RPMI8226 (cell line): Measurements from ENCODE around the gene ANKRD22.
"Not testable (repeated sequence)": the region's sequence is repeated elsewhere in the genome, so short reads cannot be mapped to it uniquely, and the experiment has no call there.

Source experiments
- DNase-seq: peaks from one replicate; pipeline ENCODE4 v3.0.0-alpha.2; 2015

ANKRD22 gene

DNA sequence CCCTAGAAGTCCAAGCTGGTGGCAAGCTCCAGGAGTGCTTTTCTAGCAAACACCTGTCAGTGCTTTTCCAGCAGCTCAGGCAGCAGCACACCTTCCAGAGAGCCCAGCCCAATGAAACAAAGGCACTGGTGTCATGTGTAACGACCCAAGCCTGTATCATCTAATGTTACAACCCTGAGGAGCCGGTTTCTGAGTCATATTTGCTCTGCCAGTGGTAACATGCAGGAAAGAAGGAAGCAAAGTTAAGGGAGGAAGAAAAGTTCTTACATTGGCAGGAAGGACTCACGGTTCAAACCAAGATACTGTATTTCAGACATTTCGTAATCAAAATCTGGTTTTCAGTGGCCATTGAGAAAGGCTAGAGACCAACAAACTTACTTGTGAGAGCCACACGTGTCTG, at the start of gene ANKRD22:
Gene ANKRD22 (minus strand): TSS at position 139 of the 400 bp plus-strand sequence. CDS start 237 bp downstream, outside the sequence.
- no peak for DNase-seq

DNA sequence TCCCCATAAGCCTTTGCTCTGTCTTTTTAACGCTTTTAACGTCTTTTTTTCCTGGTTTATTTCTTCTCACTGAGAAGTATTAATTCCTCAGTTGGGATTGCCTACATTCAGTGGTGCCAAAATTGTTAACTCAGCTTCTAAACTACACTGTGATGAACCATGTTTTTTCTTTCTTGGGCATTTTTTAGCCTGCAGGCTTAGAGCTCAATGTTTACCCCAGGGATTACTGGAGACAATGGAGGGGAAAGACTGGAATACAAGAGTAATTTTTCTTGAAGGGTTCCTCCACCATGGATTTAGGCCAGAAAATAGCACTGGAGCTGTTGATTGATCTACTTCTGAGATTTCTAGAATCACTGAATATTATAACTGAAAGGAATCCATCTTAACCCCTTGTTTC, 48.2 kb upstream of the ANKRD22 start:
- DNase-seq = no peak

GRCh38 chr10:88898727-88899126, 47.1 kb upstream of the ANKRD22 start:
- DNase-seq = no peak

- DNase-seq = no peak
Measured at GRCh38 chr10:88896994-88897853, 45.6 kb upstream of the ANKRD22 start.

DNA sequence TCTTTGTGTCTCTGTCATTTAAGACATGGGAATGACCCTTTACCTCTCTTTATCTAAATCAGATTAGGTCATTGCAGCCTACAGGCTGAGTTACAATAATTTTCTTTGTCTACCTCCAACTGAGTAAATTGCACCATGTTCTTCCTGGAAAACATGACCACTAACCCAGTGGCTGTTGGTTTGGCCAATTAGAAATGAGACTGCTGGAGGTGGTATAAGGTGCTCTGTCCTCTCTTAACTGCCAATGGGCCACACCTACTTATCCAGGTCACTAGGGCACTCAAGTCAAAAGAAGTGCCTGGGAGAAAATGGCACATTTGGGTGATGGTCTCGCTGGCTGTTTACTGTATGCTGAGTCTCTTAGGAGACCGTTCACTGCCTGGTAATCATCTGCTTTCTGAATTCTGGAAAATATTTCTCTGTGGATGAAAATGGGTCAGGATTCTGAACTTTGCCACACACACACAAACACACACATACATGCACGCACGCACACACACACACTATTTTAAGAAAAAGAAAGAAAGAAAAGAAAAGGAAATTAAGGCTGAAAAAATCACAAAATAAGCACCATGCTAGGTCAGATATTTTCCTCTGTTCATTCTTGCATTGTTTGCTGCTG, 44.8 kb upstream of the ANKRD22 start:
- DNase-seq = no peak

DNA sequence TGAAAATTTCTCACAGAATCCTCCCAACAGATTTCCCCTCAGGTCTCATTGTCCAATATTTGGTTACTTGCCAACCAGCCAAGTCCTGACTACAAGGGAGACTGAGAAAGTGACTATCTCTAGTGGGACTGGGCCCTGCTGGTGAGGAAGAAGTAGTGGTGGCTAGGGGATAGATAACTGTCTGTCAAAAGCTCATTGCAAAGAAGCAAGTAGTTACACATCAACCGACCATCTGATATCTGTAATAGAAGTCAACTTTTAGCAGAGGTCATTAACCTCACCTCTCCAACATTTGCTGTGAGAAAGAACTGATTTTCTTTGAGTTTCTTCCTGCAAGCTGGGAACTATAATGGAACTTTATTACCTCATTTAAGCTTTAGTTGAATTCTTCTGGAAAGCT, 43.6 kb upstream of the ANKRD22 start:
- no peak for DNase-seq

- no peak for DNase-seq
Measured at GRCh38 chr10:88893611-88894010, 42.0 kb upstream of the ANKRD22 start.

- DNase-seq = no peak
Measured at GRCh38 chr10:88892222-88892967, 40.8 kb upstream of the ANKRD22 start.

GRCh38 chr10:88890681-88891381, 39.2 kb upstream of the ANKRD22 start:
- no peak for DNase-seq

DNA sequence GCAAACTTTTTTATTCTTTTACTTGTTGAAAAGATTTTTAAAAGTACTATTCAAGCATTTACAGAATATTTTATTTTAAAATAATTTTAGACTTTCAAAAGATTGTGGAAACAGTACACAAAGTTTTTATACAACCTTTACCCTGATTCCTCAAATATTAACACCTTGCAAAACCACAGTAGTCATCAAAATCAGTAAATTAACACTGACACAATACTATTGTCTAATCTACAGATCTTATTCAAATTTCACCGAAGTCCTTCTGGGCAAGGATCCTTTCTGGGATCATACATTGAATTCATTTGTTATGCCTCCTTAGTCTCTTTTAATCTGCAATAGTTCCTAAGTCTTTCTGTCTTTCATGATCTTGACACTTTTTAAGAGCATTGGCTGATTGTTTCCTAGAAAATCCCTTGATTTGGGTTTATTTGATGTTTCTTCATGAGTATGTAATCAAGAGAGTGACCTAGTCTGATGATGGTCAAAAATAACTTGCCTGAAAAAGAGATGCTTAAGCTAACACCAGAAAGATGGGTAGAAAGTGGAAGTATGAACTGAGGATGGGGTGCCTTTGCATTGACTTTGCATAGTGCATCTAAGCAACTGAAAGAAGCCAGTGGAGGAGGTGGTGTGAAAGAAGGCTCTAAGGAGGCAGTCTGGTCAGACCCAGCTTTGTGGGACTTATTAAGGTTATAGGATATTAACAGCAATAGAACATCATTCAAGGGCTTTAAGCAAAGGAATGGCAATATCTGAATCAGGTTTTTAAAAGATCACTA, 38.1 kb upstream of the ANKRD22 start:
- DNase-seq = no peak

- DNase-seq = no peak
Measured at GRCh38 chr10:88888810-88889445, 37.3 kb upstream of the ANKRD22 start.

DNA sequence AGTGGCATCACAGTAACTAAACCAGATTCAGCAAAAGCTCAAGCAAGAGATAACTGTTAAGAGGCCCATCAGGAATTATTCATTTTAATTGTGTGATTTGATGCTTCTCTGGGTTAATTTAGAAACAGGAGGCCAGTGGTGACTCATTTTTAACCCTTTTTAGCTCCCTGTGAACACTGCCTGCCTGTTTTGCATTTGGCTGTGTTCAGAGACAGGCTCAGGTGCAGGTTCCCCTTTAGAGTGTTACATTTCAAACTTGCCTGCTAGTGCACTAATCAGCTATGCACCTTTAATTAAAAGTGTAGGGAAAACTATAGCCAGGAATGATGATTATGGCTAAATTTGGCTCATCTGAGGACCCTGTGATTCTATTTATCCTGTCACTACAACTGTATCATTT, 34.9 kb upstream of the ANKRD22 start:
- no peak for DNase-seq

- no peak for DNase-seq
Measured at GRCh38 chr10:88883448-88883809, 31.8 kb upstream of the ANKRD22 start.

- not testable (repeated sequence) for DNase-seq
Measured at GRCh38 chr10:88882646-88883447, 31.2 kb upstream of the ANKRD22 start.

GRCh38 chr10:88881922-88882645, 30.4 kb upstream of the ANKRD22 start:
- DNase-seq = no peak

- DNase-seq = no peak
Measured at GRCh38 chr10:88881320-88881719, 29.7 kb upstream of the ANKRD22 start.

DNA sequence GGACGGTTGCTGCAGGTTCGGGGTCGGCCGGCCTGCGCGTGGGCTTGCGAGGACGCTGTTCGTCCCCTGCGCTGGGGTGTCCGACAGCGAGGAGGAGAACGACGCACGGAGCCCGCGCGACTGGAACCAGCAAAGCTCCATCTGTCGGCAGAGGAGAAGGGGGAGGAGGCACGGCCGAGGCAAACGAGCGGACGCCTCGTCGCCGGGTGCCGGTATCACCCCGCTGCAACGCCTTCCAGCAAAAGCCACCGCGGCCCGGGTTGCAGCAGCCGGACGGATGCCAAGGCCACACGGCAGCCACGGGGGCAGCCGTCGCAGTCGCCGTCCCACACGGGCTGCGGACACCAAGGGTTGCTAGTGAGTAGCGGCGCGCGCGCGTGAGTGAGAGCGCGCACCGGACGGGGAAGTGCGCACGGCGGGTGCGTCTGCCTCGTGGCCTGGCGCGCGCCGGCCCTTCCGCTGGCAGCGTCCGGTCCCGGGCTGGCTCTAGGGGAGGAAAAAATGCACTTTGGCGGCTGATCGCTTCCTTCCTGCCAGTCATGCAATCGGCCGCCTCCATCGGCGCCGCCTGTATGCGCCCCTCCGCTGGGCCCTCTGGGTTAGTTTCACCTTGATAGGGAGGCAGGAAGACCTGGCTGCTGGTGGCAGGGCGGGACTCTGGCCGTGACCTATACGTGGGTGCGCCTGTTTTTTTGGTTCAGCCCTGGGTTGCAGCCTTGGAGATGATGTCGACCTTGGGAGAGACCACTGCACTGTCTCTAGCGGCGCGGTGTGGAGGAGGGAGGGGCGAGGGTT, 28.8 kb upstream of the ANKRD22 start:
- DNase-seq = peak; percentile 83

- peak; percentile 70 for DNase-seq
Measured at GRCh38 chr10:88879534-88880281, 28.1 kb upstream of the ANKRD22 start, which contains the start of gene STAMBPL1. TSS of gene STAMBPL1 (plus strand) at chr10:88880245. CDS start at chr10:88901709, 21,464 bp downstream.
